Muscle layer of colon (tissue), 2 donors: ENCODE measurements around the gene ZNF621.

ENCODE experiments used
- H3K27ac ChIP-seq: one replicate; pipeline ENCODE4 v1.7.0; 2013; ENCODE audit warnings: low read depth, mild to moderate bottlenecking, low read length, moderate library complexity
- H3K27me3 ChIP-seq, 2 donors: one replicate each; pipeline ENCODE4 v1.7.0; 2013; ENCODE audit warnings: low read length in 2 of 2, mild to moderate bottlenecking in 2 of 2; ENCODE audit not compliant: insufficient read depth in 2 of 2, control insufficient read depth in 1 of 2
- H3K36me3 ChIP-seq: one replicate; pipeline ENCODE4 v1.7.0; 2013; ENCODE audit warnings: mild to moderate bottlenecking, low read length; ENCODE audit not compliant: insufficient read depth
- H3K4me1 ChIP-seq: one replicate; pipeline ENCODE4 v1.7.0; 2013; ENCODE audit warnings: mild to moderate bottlenecking, low read length; ENCODE audit not compliant: insufficient read depth
- H3K4me3 ChIP-seq, 2 donors: one replicate each; pipeline ENCODE4 v1.7.0; 2013; ENCODE audit warnings: low read length in 2 of 2, low read depth in 1 of 2, mild to moderate bottlenecking in 1 of 2, moderate library complexity in 1 of 2
- H3K9ac ChIP-seq: one replicate; pipeline ENCODE4 v1.7.0; 2013; ENCODE audit warnings: low read length
- H3K9me3 ChIP-seq: one replicate; pipeline ENCODE4 v1.7.0; 2013; ENCODE audit warnings: mild to moderate bottlenecking, low read length
- donor health status: abdominal sarcoma.
- donor health status: Adenocarcinoma of cecum.

Gene ZNF621

GRCh38 chr3:40524568-40525285 lies at the start of gene ZNF621:
Gene ZNF621 (plus strand): TSS chr3:40524960. CDS start chr3:40525841, 881 bp downstream.
- Histone ChIP-seq H3K36me3 (peaks cover 20% of the 10 kb centered on the region), H3K4me1 (peaks cover 17% of the 10 kb centered on the region), H3K27me3 (no peaks in the 10 kb centered on the region), H3K9me3 (no peaks in the 10 kb centered on the region), H3K9ac (peak within 1 kb of the TSS; percentile 98), H3K27ac (peak within 1 kb of the TSS; percentile 96), H3K4me3 (peak within 1 kb of the TSS; percentile 73 to 96)

GRCh38 chr3:40476478-40477470 lies 48.0 kb upstream of the ZNF621 start, which contains the start of gene ZNF619:
Gene ZNF619 (plus strand): TSS chr3:40477122. CDS start chr3:40477980, 858 bp downstream.
- no peaks in the 10 kb centered on the region for H3K27me3 ChIP-seq
- peak within 1 kb of the TSS; percentile 75 to 87 for H3K4me3 ChIP-seq
- peak within 1 kb of the TSS; percentile 83 for H3K9ac ChIP-seq
- H3K4me1 ChIP-seq, result peaks cover 7% of the 10 kb centered on the region
- peak within 1 kb of the TSS; percentile 57 for H3K27ac ChIP-seq
- H3K9me3 ChIP-seq, result no peaks in the 10 kb centered on the region
- peaks cover 11% of the 10 kb centered on the region for H3K36me3 ChIP-seq

GRCh38 chr3:40477666-40478065 lies 47.1 kb upstream of the ZNF621 start:
- H3K9me3 ChIP-seq, result no peaks in the 10 kb centered on the region
- H3K4me3 ChIP-seq, result peak overlapping the region; percentile 75 to 87
- H3K36me3 ChIP-seq, result peaks cover 19% of the 10 kb centered on the region
- no peaks in the 10 kb centered on the region for H3K27me3 ChIP-seq
- H3K9ac ChIP-seq, result peak overlapping the region; percentile 83
- no peak overlapping the region for H3K27ac ChIP-seq
- H3K4me1 ChIP-seq, result peaks cover 7% of the 10 kb centered on the region

GRCh38 chr3:40487172-40487571 lies 37.6 kb upstream of the ZNF621 start:
- H3K27me3 ChIP-seq, result no peaks in the 10 kb centered on the region
- H3K36me3 ChIP-seq, result peaks cover 31% of the 10 kb centered on the region
- no peaks in the 10 kb centered on the region for H3K4me1 ChIP-seq
- no peak overlapping the region for H3K9ac ChIP-seq
- peaks cover 10% of the 10 kb centered on the region for H3K9me3 ChIP-seq
- H3K27ac ChIP-seq, result no peak overlapping the region
- H3K4me3 ChIP-seq, result no peak overlapping the region

GRCh38 chr3:40490916-40491315 lies 33.8 kb upstream of the ZNF621 start:
- Histone ChIP-seq H3K4me1 (no peaks in the 10 kb centered on the region), H3K36me3 (peaks cover 14% of the 10 kb centered on the region), H3K27ac (no peak overlapping the region), H3K9ac (no peak overlapping the region), H3K27me3 (no peaks in the 10 kb centered on the region), H3K4me3 (no peak overlapping the region), H3K9me3 (peaks cover 10% of the 10 kb centered on the region)

GRCh38 chr3:40494698-40495097 lies 30.1 kb upstream of the ZNF621 start:
- Histone ChIP-seq H3K9ac (no peak overlapping the region), H3K4me1 (no peaks in the 10 kb centered on the region), H3K27ac (no peak overlapping the region), H3K27me3 (no peaks in the 10 kb centered on the region), H3K36me3 (no peaks in the 10 kb centered on the region), H3K9me3 (no peaks in the 10 kb centered on the region), H3K4me3 (no peak overlapping the region)

- Histone ChIP-seq H3K36me3 (no peaks in the 10 kb centered on the region), H3K27me3 (no peaks in the 10 kb centered on the region), H3K9ac (no peak overlapping the region), H3K9me3 (no peaks in the 10 kb centered on the region), H3K4me1 (no peaks in the 10 kb centered on the region), H3K4me3 (no peak overlapping the region), H3K27ac (no peak overlapping the region)
Measured at GRCh38 chr3:40497288-40497687, 27.5 kb upstream of the ZNF621 start.

- no peak overlapping the region for H3K4me3 ChIP-seq
- no peak overlapping the region for H3K9ac ChIP-seq
- H3K27me3 ChIP-seq, result no peaks in the 10 kb centered on the region
- H3K27ac ChIP-seq, result no peak overlapping the region
- H3K4me1 ChIP-seq, result no peaks in the 10 kb centered on the region
- H3K36me3 ChIP-seq, result no peaks in the 10 kb centered on the region
- H3K9me3 ChIP-seq, result no peaks in the 10 kb centered on the region
Measured at GRCh38 chr3:40499952-40500351, 24.8 kb upstream of the ZNF621 start.

- Histone ChIP-seq H3K27me3 (no peaks in the 10 kb centered on the region), H3K4me1 (peaks cover 10% of the 10 kb centered on the region), H3K36me3 (no peaks in the 10 kb centered on the region), H3K4me3 (no peak overlapping the region), H3K27ac (no peak overlapping the region), H3K9ac (no peak overlapping the region), H3K9me3 (no peaks in the 10 kb centered on the region)
Measured at GRCh38 chr3:40502034-40502433, 22.7 kb upstream of the ZNF621 start.

- peaks cover 10% of the 10 kb centered on the region for H3K4me1 ChIP-seq
- no peaks in the 10 kb centered on the region for H3K36me3 ChIP-seq
- H3K9me3 ChIP-seq, result no peaks in the 10 kb centered on the region
- no peaks in the 10 kb centered on the region for H3K27me3 ChIP-seq
- H3K9ac ChIP-seq, result no peak overlapping the region
- H3K27ac ChIP-seq, result no peak overlapping the region
- peak overlapping the region in 1 of 2 donors; percentile 83 for H3K4me3 ChIP-seq
Measured at GRCh38 chr3:40504636-40505430, 19.9 kb upstream of the ZNF621 start.
